Fibroblast of mammary gland (primary cell): ENCODE data around the gene SNX32.

Source experiments
- DNase-seq: peaks from one replicate; pipeline ENCODE4 v3.0.0-alpha.2; 2010; ENCODE audit warnings: low read depth
- H3K4me3 ChIP-seq: 2 replicates; pipeline ENCODE4 v1.5.1; 2011; ENCODE audit warnings: low read depth, mild to moderate bottlenecking, low read length, moderate library complexity; ENCODE audit not compliant: control insufficient read depth
- CTCF ChIP-seq: conservative IDR thresholded peaks from 2 replicates; pipeline ENCODE4 v1.5.1; 2011; ENCODE audit warnings: low read depth, low read length, inconsistent platforms; ENCODE audit not compliant: control insufficient read depth, insufficient read depth

The SNX32 gene

GRCh38 chr11:65788821-65789220 lies 44.9 kb upstream of the SNX32 start:
- no peak overlapping the region for H3K4me3 ChIP-seq
- no peak for DNase-seq
- TF ChIP-seq CTCF, result no peak

GRCh38 chr11:65789230-65790103 lies 44.3 kb upstream of the SNX32 start:
- no peak for DNase-seq
- TF ChIP-seq CTCF, result no peak
- H3K4me3 ChIP-seq, result no peak overlapping the region

DNA sequence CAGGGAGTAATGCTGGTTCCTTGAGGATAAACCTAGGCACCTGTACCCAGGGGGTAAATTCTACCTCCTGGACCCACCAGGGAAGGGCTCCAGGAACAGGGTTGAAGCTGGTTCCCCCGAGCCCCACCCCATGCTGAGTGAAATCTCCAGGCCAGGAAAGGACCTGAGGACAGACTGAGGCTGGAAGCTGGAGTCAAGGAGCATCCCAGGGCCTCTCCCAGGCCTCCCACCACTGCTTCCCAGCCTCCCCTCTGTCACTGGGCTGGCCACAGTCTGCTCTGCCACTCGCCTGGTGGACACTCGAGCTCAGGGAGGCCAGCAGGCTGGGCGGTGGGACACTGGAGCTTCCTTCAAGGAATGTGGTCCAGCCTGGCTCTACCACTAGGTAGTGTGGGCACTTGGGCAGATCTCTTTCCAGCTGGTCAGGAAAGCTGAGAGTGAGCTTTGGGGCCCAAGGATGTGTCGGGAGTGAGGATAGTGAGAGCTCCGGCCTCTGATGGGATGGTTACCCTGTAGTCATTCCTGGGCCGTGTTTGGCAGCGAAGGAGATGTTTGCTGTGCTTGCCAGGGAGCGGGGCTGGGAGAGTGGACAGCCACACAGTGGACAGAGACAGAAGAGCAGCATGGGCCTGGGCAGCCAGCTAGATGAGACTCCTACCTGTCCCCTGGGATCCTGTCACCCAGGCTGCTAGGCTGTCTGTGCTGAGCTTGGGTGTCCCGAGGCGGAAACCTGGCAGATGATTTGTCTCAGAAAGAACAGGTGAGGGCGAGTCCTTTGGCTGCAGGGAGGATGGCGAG lies 43.5 kb upstream of the SNX32 start:
- TF ChIP-seq CTCF, result no peak

DNA sequence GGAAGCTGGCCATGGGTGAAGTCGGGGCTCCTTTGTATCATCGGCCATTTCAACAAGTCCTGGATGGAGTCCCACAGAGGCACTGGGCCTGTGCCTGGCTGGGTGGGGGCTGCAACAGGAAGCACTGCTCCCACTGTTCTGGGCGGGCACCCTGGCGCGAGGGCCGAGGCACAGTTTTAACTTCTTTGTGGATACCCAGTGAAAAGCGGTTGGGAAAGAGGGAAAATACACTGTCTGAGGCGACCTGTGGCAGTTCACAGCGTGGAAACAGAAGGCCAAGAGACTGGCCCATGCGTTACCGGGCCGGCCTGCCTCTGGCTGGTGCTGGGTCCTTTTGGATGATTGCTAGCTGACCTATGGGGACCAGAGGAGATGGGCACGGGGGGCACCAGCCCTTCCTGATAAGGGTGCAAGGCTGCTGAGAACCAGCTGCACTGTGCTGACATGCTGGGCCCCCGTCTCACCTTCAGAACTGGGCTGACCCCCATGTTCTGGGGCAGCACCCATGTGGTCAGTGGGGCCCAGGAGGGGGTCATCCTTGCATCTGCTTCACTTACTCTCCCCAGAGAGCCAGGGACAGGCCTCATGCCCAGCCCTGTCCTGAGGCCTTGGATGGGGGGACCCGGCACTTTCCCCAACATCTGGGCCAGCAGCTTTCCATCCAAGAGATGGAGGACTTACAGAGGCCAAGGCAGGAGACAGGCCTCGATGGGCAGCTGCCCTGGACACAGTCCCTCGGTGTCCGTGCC lies 42.7 kb upstream of the SNX32 start:
- TF ChIP-seq CTCF, result no peak
- no peak overlapping the region for H3K4me3 ChIP-seq
- no peak for DNase-seq

More for the DNA sequence above, 43.5 kb upstream of the SNX32 start:
- DNase-seq, result no peak
- no peak overlapping the region for H3K4me3 ChIP-seq

GRCh38 chr11:65791719-65792213 lies 42.0 kb upstream of the SNX32 start:
- no peak for TF ChIP-seq CTCF
- H3K4me3 ChIP-seq, result no peak overlapping the region
- DNase-seq, result no peak

DNA sequence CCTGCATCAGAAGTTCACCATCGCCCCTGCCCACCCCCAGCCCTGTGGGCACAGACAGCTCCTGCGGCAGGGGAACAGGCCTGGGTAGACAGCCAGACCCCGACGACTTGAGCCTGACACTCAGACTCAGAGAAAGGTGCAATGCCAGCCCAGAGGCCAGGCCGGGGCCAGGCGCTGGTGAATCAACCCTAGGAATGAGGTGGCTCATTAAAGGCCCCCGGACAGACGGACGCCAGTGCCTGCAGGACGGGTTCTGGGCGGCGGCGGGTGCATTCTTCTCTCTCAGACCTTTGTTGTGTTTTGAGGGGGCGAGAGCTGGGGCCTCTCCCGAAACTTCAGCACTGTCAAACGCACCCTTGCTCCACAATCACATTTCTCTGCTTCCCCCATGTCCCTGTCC lies 41.3 kb upstream of the SNX32 start:
- no peak for DNase-seq
- TF ChIP-seq CTCF, result no peak
- H3K4me3 ChIP-seq, result no peak overlapping the region
